Superior temporal gyrus (tissue), 1 donor: ENCODE results near the gene C1orf56.

ENCODE experiments used
- DNase-seq: peaks from one replicate; pipeline ENCODE4 v3.0.0-alpha.2; 2016; ENCODE audit errors: extremely low spot score

The C1orf56 gene

GRCh38 chr1:151024540-151025146, 22.9 kb upstream of the C1orf56 start:
- DNase-seq: peak; percentile 85

- no peak for DNase-seq
Observed at GRCh38 chr1:151026460-151026859, 21.1 kb upstream of the C1orf56 start.

- DNase-seq: no peak
Observed at GRCh38 chr1:151032164-151032563, 15.4 kb upstream of the C1orf56 start.

DNA sequence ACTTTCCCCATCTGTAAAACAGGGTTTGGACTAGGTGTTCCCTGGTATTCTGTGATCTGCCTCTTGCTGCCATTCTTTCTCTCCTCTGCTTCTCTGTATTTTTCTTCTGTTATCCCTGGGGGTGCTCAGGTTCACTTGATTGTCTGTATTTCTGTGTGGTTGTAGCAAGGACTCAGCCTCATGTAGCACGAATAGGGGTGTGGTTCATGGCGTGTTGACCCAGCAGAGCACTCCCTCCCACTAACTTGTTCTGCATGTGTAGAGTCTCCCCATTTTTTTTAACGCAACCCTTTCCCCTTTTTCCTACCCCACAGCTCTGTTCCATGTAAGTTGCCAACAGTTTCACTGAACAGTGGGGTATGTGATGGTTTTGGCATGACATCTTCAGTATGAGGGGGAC, 12.4 kb upstream of the C1orf56 start:
- DNase-seq: no peak

DNA sequence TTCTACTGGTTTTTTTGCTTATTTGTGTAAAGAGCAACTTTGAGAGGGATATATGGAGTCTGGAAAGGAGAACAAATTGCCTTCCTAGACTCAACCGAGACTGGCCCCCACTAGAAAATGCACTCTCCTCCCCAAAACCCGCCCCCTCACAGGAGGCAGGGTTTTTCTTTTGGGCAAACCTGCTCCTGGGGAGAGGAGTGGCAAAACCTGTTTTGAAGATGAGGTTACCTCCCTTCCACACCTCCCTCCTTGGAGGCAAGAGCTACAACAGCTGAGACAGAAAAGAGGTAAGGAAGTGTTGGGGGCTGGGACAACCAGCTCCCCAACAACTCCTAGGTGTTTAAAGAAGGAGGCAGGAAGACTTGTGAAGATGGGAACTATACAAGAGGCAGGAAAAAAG, 11.2 kb upstream of the C1orf56 start, which contains the start of gene BNIPL:
Gene BNIPL, plus strand, starts transcription at position 231 of the 400 bp plus-strand sequence. Its CDS starts 140 bp downstream, at position 371.
- no peak for DNase-seq

- no peak for DNase-seq
Observed at GRCh38 chr1:151037032-151037431, 10.5 kb upstream of the C1orf56 start.

DNA sequence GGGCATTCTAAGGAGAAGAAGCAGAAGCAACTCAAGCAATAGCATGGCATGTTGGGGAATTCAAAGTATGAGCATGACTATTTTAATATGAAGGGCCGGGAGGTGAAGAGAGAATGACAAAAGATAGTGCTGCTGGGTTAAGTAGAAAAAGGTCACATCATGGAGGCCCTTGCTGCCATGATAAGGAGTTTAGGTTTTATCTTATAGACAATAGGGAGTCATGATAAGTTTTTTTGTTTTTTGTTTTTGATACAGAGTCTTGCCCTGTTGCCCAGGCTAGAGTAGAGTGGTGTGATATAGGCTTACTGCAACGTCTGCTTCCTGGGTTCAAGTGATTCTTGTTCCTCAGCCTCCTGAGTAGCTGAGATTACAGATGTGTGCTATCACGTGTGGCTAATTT, 8.0 kb upstream of the C1orf56 start:
- DNase-seq: no peak

GRCh38 chr1:151043163-151043562, 4.4 kb upstream of the C1orf56 start:
- DNase-seq: no peak

GRCh38 chr1:151047925-151048644, 534 bp downstream of the C1orf56 start:
- peak; percentile 63 for DNase-seq

GRCh38 chr1:151048645-151049032, 1.1 kb downstream of the C1orf56 start:
- DNase-seq: peak; percentile 25

GRCh38 chr1:151049458-151049857, 1.9 kb downstream of the C1orf56 start:
- no peak for DNase-seq

- DNase-seq: no peak
Observed at GRCh38 chr1:151050051-151050688, 2.6 kb downstream of the C1orf56 start.

GRCh38 chr1:151051356-151052009, 3.9 kb downstream of the C1orf56 start:
- DNase-seq: no peak

- DNase-seq: no peak
Observed at GRCh38 chr1:151054971-151055547, 7.5 kb downstream of the C1orf56 start.

DNA sequence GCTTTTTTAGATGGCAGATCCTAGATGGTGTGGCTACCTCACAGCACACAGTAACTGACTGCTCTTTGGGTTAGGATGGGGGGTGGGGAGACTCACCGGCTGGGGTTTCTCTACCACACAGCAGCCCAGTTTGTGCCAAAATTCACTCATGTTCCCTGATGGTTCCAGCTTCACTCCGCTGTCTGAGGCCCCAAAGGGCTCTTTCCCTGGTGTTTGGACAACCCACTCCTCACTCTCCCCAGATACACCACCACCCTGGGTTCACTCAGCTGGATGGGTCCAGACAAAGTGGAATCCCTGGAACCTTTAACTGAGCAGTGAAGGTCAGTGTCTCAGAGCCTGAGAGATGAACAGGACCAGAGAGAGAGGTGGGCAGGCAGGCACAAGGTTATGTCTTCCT, 8.0 kb downstream of the C1orf56 start:
- no peak for DNase-seq

DNA sequence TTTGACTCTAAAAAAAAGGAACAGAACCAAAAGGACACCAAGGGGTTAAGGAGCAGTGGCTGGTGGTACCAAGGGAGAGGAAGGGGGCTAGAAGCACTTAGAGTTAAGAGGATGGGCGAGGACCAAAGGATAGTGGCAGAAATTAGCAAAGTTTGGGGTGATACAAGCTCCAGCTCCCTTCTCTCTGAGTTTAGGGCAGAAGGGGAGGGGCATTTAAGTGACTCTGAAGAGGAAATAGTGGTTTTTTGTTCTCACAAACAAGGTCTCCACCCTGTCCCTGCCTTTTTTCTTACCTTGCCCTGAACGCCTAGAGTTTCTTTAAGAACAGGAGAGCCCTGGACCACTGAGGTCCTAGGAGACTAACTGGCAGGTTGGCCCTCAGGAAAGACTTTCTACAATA, 8.6 kb downstream of the C1orf56 start:
- no peak for DNase-seq

DNA sequence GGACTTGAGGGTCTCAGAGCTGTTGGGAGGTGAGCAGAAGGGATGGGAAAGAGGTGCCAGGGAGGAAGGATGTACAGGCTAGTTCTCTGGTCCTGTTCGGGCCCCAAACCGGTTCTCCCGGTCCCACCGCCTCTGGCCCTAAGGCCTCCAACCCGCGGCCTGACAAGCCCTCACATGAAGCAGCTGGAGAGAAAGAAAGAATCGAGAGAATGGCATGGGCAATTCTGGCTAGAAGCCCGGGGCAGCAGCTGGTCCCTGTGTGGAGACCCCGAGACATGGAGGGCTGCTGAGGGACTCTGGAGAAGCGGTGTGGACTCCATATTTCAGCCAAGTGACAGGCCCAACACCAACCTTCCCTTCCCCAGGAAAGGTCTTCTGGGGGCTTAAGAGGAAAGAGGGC, 11.1 kb downstream of the C1orf56 start:
- DNase-seq: peak; percentile 18

DNA sequence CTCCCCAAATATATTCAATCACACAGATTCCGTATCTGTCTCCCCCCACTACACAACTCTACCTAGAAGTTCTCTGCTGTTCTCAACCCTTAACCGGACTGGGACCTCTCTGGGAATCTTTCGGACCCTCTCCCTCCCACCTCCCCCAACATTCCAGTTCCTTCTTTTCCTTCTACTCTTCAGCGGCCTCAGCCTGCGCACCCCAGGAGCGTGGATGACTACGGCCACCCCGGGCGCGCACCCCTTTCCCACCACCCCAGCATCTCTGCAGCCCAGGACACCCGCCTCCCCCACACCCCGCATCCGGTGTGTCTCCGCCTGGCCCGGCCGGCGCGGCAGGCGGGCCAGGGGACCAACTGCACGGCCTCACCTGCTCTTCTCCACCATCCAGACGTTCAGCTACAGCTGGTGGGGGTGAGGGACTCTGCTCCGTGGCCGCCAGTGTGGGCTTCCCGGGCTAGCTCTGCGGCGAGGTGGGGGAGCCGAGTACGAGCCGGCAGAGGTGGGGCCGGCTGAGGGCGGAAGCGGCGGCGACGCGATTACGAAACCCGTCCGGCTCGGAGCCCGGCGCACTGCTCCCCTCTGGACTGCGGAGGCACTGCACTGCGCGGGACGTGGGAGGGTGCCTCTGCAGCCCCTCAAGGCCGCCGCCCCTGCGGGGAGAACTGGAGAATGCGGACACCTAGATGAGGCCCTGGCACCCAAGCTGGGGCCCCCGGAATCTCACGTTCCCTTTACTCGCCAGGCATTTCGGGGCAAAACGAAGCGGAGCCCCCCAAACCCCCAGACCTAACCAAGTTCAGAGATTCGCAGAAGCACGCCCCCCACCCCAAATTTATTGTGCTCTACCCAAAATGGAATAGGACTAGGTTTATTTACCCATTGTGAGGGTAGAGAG, 11.8 kb downstream of the C1orf56 start, which contains the start of gene CDC42SE1:
Gene CDC42SE1, minus strand, starts transcription at position 514 of the 898 bp plus-strand sequence. CDS start 3,892 bp downstream, outside the sequence.
- DNase-seq: peak; percentile 85

DNA sequence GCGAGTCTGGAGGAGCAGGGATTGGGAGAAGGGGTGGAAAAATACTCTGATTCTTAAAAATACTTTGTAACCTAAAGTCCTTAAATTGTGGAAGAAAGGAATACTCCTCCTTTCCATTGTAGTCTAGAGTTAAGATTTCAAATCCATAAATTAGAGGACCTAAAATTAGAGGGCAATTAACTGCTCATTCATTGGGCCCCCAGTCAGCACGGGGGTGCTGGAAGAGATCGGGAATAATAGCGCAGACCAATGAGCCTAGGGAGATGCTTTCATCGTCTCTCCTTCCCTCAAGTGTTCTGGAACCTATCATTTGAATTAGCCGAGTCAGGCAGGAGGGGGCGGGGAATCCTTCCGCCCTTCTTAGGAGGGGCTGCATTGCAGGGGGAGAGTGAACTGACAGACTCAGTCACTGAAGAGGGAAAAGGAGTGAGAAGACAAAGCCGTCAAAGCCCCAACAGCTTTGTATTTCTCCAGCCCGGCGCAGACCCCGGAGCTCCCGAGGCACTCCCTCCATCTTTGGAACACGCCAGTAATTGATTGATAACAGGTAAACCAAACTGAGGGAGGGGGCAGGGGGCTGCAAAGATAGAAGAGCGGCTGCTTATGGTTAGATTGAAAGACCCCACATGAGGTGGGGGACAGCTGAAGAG, 12.6 kb downstream of the C1orf56 start, which contains the start of gene MLLT11:
Gene MLLT11, plus strand, starts transcription at position 391 of the 650 bp plus-strand sequence. CDS start 6,828 bp downstream, outside the sequence.
- DNase-seq: peak; percentile 86
